ENCODE data around the gene TMEM186. TPM values are rescaled to one million over a fixed set of nuclear protein-coding genes. Genes with fewer than 3 reads are reported as not detected.

TMEM186 gene
- total RNA-seq, 1 experiment from 2014 or later, result 20.5 TPM

- DNase-seq, result no peak
- Histone ChIP-seq H3F3A (ENCODE audit: insufficient read depth, low read depth) (peaks cover 9% of the 10 kb centered on the region), H3K4me3 (no peak overlapping the region), H3K79me2 (ENCODE audit: low read depth) (no peaks in the 10 kb centered on the region), H3K9me2 (ENCODE audit: insufficient read depth) (no peaks in the 10 kb centered on the region), H2AFZ (no peak overlapping the region), H3K27me3 (ENCODE audit: insufficient read depth, low read depth) (no peaks in the 10 kb centered on the region), H4K20me1 (ENCODE audit: insufficient read depth) (no peaks in the 10 kb centered on the region), H3K27ac (no peak overlapping the region), H3K9me3 (ENCODE audit: insufficient read depth, low read depth) (no peaks in the 10 kb centered on the region), H3K4me1 (replicated peaks; ENCODE audit: insufficient read depth) (peaks cover 9% of the 10 kb centered on the region), H3K36me3 (ENCODE audit: low read depth) (no peaks in the 10 kb centered on the region), H3K4me2 (no peak overlapping the region)
- intact Hi-C loops (cut with micrococcal nuclease; ENCODE audit: unreplicated experiment), result no loop called here
- ChIA-PET POLR2A (ENCODE audit: unreplicated experiment) (interaction anchor here (0.6 kb wide), 1 partner anchor 232 kb away, joined by 6 read pairs; no protein-coding TSS in a partner anchor), CTCF (no interaction called here)
- TF ChIP-seq CTCF (conservative IDR thresholded peaks at IDR 0.05), result no peak
- no peak for TF ChIP-seq EZH2 (IDR thresholded peaks at IDR 0.05; ENCODE audit: low read depth)
- no TSS peak for BruUV-seq (replicated peaks)
These were observed 20.2 kb downstream of the TMEM186 start for GRCh38 chr16:8777217-8777616.

- Histone ChIP-seq H3K27ac (no peak overlapping the region), H3K4me3 (no peak overlapping the region), H3K27me3 (ENCODE audit: insufficient read depth, low read depth) (no peaks in the 10 kb centered on the region), H3K9me2 (ENCODE audit: insufficient read depth) (no peaks in the 10 kb centered on the region), H3K36me3 (ENCODE audit: low read depth) (no peaks in the 10 kb centered on the region), H3F3A (ENCODE audit: insufficient read depth, low read depth) (peaks cover 9% of the 10 kb centered on the region), H3K79me2 (ENCODE audit: low read depth) (no peaks in the 10 kb centered on the region), H3K4me1 (replicated peaks; ENCODE audit: insufficient read depth) (peaks cover 9% of the 10 kb centered on the region), H4K20me1 (ENCODE audit: insufficient read depth) (no peaks in the 10 kb centered on the region), H2AFZ (no peak overlapping the region), H3K9me3 (ENCODE audit: insufficient read depth, low read depth) (no peaks in the 10 kb centered on the region), H3K4me2 (peak overlapping the region; percentile 26; the same call in 1 of the 2 replicates)
- intact Hi-C loops (cut with micrococcal nuclease; ENCODE audit: unreplicated experiment), result loop anchor here (1.0 kb wide), 2 partner anchors 21 to 98 kb away; partner anchors contain the start of genes PMM2 and TMEM186
- TF ChIP-seq CTCF (conservative IDR thresholded peaks at IDR 0.05) (no peak), EZH2 (IDR thresholded peaks at IDR 0.05; ENCODE audit: low read depth) (no peak)
- BruUV-seq (replicated peaks), result no TSS peak
- CTCF ChIA-PET, result interaction anchor here (0.6 kb wide), 1 partner anchor 21 kb away, joined by 5 read pairs; no protein-coding TSS in a partner anchor
- POLR2A ChIA-PET (ENCODE audit: unreplicated experiment), result no interaction called here
- DNase-seq, result peak; percentile 91 to 96
These were observed 21.3 kb downstream of the TMEM186 start for GRCh38 chr16:8776129-8776584.

- ChIA-PET POLR2A (ENCODE audit: unreplicated experiment) (interaction anchor here (0.5 kb wide), 1 partner anchor 94 kb away, joined by 3 read pairs; the partner anchor contains the start of gene CARHSP1), CTCF (no interaction called here)
- Histone ChIP-seq H3K27me3 (ENCODE audit: insufficient read depth, low read depth) (no peaks in the 10 kb centered on the region), H3K9me2 (ENCODE audit: insufficient read depth) (no peaks in the 10 kb centered on the region), H2AFZ (no peak overlapping the region), H3K79me2 (ENCODE audit: low read depth) (no peaks in the 10 kb centered on the region), H3K4me2 (no peak overlapping the region), H3K9me3 (ENCODE audit: insufficient read depth, low read depth) (no peaks in the 10 kb centered on the region), H4K20me1 (ENCODE audit: insufficient read depth) (no peaks in the 10 kb centered on the region), H3K4me3 (no peak overlapping the region), H3K4me1 (replicated peaks; ENCODE audit: insufficient read depth) (peaks cover 9% of the 10 kb centered on the region), H3K27ac (no peak overlapping the region), H3F3A (ENCODE audit: insufficient read depth, low read depth) (peaks cover 9% of the 10 kb centered on the region), H3K36me3 (ENCODE audit: low read depth) (no peaks in the 10 kb centered on the region)
- intact Hi-C loops (cut with micrococcal nuclease; ENCODE audit: unreplicated experiment), result no loop called here
- DNase-seq, result no peak
- BruUV-seq (replicated peaks), result no TSS peak
- TF ChIP-seq EZH2 (IDR thresholded peaks at IDR 0.05; ENCODE audit: low read depth) (no peak), CTCF (conservative IDR thresholded peaks at IDR 0.05) (no peak)
These were observed 22.1 kb downstream of the TMEM186 start for GRCh38 chr16:8775359-8775758.

All from PC-9 (cell line).